ENCODE measurements around the gene DRG1.
A peak's percentile ranks its signal among the peaks of the same experiment; 100 is the strongest.
"Not testable (repeated sequence)": the region's sequence is repeated elsewhere in the genome, so short reads cannot be mapped to it uniquely, and the experiment has no call there.

Gene DRG1

DNA sequence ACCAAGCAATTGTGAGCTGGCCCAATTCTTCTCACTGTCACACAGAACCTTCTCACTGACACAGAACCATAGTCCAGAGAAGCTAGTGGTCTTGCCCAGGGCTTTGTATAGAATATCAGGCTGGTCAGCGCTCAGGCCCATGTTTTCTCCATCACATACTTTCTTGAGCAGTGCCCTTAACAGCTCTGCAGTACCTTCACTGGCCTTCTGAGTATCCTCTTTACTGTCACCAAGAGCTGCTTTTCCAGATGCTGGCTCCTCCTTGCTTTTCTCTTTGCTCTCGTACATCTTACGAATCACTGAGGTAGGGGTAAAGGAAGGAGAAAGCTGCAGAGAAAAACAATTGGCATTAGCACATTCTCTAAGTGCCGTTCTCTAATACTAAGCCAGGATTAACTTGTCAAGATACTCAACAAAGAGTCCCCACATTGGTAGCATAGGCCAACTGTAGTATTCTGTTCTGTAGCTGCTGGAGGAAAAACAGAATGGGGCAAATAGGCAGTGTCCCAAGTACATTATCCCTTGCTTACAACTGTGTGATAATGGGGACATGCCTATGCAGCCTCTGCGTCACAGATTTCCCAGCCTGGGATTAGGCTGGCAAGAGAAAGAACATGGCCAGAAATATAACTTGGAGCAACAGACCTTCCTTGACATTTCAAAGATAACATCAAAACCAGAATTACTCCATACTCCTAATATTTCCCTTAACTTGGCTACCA, 43.5 kb downstream of the DRG1 start:
- no peak for DNase-seq (ENCODE audit: low read depth)

DNA sequence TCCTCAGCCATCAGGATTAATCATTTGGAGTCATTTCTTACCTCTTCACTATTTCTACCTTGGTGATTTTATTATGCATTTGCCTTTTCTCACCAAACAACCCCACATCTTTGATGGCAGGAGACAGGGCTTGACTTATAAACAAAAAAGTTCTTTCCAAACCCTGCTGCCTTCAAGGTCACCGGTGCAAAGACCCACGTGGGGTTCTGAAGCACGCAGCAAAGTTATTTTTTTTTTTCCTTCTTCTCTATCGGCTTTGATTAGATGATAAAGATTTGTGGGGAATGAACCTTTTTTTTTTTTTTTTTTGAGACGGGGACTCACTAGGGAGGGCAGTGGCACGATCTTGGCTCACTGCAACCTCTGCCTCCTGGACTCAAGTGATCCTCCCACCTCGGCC, 44.1 kb downstream of the DRG1 start:
- no peak for DNase-seq (ENCODE audit: low read depth)

DNA sequence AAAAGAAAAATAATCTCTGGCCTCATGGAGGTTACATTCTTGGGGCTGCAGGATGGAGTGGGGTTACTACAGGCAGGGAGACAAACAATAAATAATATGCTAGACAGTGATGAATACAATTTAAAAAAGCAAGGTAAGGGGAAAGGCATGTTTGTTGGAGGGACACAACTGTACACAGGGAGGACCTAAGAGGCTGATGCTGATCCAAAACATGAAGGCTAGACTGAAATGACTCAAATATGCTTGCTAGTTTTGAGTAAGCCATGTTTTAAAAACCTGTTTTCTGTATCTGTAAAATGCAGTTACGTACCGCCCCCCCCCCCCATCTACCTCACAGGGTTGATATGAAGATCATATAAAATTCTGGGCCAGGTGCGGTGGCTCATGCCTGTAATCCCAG, 46.2 kb downstream of the DRG1 start:
- DNase-seq (ENCODE audit: low read depth) = no peak

DNA sequence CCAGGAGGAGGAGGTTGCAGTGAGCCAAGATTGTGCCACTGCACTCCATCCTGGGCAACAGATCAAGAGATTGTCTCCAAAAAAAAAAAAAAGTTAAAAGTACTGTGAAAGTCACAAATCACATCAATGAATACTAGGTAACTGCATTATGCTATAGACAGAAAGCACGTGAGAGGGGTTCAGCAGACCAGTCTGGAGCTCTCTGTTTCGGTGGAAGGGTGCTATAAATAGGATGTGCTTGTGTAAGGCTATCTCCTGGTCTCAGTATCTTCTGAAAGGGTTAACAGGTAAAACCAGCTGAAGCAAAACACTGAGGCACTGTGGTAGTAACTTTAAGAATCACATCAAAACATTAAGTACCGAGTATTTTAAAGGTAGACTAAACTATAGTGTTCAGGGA, 46.8 kb downstream of the DRG1 start:
- no peak for DNase-seq (ENCODE audit: low read depth)

DNA sequence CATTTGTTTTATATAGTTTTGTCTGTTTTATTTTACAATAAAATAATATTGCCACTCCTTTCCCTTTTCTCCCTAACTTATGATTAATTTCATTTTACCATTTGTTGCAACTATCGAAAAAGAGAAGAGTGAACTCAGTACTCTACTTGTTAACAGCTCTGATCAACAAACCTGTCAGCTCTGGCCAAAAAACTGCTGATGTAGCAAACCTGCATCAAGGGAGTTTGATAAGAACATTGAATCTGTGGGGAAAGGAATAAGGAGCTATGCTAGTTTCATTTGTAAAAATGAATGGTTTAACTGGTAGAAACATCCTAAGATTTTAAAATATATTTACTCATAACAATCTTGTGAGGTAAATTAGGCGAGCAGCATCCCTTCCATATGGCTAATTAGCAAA, 47.4 kb downstream of the DRG1 start:
- no peak for DNase-seq (ENCODE audit: low read depth)

DNA sequence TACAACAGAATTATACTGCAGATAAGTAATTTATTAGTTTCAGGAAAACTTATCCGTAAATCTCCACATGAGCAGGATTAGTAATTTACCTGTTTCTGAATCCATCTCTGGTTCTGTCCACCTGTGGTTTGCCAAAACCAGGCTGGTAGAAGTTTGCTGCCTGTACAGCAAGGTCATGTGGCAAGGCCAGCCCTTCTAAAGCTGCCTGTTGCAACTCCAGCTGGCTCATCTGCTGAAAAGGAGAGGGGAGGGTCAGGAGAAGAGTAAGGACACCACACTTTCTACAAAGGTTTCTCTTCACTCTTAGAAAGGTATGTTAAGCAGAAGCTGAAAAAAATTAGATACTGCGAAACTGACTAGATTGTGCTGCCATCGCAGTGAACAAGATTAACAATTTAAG, 47.9 kb downstream of the DRG1 start:
- DNase-seq (ENCODE audit: low read depth) = no peak

DNA sequence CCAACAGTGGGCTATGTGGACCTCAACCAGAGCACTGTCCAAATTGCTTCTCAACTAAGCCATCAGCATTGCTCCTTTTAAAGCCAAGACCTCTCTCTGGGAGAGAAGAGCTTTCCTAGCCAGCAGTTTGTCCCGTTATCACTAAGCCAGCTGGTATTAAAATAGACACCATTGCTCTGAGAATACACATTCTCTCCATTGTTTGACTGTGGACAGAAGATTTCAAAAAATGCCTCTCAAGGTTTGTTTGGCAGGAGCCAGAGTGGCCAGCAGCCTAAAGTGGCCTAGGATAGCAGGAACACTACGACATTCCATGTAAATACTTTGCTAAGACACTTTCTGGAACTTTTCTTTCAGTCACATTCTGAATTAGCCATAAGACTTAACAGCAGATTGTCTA, 49.0 kb downstream of the DRG1 start:
- no peak for DNase-seq (ENCODE audit: low read depth)

DNA sequence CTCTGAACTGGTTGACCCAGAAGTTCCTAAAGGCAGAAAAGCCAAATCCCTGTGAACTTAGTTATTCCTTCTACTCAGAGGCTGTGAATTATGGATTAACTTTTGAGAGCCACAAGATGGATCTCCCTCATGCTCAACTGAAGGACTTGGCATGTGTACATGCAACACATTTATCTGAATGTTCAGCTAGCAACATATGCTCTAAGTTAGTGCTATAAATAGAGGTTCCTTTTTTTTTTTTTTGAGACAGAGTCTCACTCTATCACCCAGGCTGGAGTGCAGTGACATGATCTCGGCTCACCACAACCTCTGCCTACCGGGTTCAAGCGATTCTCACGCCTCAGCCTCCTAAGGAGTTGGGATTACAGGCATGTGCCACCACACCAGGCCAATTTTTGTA, 50.1 kb downstream of the DRG1 start:
- no peak for DNase-seq (ENCODE audit: low read depth)

DNA sequence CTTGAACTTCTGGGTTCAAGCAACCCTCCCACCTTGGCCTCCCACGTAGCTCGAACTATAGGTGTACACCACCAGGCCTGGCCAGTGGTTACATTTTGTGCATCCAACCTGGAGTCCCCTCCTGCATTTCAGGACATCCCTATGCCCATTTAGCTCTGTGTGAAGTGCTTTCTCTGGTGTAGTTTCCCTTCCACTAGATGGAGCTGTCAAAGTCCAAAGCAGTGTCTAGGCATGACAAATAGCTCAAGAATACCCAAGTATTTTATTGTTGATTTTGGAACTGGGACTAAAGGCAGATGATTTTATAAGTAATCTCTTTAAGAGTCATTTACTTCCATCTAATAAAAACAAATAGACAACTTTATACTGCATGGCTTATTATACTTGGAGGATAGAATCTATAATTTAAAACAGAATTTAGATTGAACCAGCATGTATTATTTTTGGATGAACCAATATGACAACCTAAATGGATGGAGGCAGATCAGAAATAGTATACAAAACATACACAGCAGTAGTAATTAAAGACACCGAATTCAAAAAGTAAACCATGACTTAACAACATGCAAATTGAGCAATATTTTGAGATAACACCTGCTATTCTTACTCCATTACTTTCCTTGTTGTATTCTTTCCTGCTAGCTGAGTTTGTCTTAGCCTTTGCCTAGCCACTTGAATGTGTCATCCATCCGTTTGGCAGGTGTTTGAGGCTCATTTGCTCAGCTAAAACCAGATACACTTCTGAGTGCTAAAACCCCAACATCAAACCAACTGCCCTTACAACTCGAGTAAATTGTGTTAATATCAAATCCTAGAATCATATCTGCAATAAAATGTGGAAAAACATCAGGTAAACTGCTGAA, 52.5 kb downstream of the DRG1 start:
- peak; percentile 9 for DNase-seq (ENCODE audit: low read depth)

DNA sequence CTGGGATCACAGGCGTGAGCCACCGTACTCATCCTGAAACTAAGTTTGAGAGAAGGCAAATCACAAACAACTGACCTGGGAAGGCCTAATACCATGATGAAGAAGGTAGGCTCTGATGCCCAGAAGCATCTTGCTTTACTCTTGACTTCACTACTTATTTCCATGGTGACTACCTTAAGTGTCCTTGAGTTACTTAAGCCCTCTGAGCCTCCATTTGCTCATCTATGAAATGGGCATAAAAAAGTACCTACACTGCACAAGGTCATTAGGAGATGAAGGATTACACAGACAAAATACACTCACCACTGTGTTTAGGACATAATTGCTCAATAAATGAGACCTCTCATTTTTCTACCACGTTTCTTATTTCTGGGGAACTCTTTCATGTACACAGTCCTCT, 62.3 kb downstream of the DRG1 start:
- DNase-seq (ENCODE audit: low read depth) = no peak

DNA sequence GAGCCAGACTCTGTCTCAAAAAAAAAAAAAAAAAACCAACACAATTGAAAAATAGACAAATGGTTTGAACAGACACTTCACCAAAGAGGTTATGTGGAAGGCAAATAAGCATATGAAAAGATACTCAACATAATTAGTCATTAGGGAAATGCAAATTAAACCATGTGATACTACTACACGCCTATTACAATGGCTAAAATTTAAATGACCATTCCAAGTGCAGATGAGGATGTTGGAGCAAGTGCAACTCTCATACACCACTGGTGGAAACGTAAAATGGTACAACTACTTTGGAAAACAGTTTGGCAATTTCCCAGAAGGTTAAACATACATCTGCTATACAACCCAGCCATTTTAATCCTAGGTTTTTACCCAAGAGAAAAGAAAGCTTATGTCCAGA, 65.9 kb downstream of the DRG1 start:
- DNase-seq (ENCODE audit: low read depth) = no peak

DNA sequence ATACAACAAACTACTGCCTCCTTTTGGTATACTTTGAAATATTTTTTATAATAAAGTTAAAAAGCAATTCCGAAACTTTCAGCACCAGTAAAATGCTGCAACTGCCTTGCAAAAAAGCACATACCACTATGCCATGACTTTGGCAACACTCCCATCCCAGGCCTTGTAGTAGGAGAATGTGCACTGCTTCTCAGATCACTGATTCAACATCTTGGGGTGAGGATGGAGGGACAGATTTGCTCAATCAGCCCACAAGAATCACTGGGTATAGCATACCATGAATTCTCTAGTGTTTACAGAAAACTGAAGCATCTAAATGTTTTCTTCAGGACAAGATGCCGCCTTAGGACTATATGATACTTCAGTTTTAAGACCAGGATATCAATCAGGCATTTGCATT, 75.3 kb downstream of the DRG1 start:
- no peak for DNase-seq (ENCODE audit: low read depth)

DNA sequence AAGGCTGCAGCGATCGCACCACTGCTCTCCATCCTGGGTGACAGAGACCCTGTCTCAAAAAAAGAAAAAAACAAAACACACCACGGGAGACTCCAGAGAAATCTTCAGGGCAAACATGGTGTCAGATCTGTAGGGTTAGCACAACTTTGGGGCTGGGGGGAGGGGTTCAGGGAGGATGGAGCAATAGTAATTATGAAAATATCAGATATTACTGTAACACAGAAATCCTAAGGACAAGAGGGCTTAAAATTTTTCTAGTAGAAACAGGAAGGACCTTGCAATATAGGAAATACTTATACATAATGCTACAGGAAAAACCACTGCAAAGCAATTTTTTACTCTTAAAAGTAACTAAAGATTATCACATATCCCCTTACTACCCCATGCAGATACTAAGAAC, 76.4 kb downstream of the DRG1 start:
- no peak for DNase-seq (ENCODE audit: low read depth)

DNA sequence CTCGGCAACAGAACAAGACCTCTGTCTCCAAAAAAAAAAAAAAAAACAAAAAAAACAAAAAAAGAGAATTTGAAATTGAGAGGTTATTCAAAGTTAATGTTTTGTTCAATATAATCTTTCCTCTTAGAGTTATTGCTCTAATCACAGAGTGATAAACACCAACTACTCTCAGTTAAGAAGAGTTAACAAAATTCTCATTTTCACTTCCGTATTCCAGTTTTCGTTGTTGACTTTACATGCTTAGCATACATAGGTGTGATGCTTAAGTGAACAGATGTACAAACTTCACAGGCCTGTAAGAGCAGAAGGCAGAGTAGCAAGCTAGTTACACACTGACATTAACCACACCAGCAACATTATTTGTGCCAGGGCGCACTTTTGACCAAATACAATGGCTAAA, 77.9 kb downstream of the DRG1 start:
- no peak for DNase-seq (ENCODE audit: low read depth)

DNA sequence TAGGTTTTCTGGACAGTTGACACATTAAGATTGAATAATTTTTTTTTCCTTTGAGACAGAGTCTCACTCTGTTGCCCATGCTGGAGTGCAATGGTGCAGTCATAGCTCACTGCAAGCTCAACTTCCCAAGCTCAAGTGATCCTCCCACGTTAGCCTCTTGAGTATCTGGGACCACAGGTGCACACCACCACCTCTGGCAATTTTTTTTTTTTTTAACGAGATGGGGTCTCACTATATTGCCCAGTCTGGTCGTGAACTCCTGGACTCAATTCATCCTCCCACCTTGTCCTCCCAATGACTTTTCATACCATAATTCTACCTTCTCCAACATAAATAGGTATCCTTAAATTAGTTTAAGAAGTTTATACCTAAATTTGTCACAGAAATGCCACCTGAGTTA, 81.7 kb downstream of the DRG1 start:
- no peak for DNase-seq (ENCODE audit: low read depth)

DNA sequence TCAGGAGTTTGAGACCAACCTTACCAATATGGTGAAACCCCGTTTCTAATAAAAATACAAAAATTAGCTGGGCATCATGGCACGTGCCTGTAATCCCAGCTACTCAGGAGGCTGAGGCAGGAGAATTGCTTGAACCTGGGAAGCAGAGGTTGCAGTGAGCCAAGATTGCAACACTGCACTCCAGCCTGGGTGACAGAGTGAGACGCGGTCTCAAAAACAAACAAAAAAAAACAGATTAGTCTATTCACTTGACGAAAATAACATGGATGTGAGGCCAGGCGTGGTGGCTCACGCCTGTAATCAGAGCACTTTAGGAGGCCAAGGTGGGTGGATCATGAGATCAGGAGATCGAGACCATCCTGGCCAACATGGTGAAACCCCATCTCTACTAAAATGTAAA, 83.1 kb downstream of the DRG1 start:
- not testable (repeated sequence) for DNase-seq (ENCODE audit: low read depth)

Measured in HS-27A (cell line).